Adrenal gland (tissue), 12 donors: Measurements from ENCODE around the gene ITPR3. TPM values are rescaled to one million over a fixed set of nuclear protein-coding genes. Genes with fewer than 3 reads are reported as not detected.
A peak's percentile ranks its signal among the peaks of the same experiment; 100 is the strongest.

ENCODE experiments used
- DNase-seq, 7 donors: peaks; one replicate each; pipeline ENCODE4 v3.0.0-alpha.2; 2019 to 2020
- H3K27ac ChIP-seq, 5 donors: fragments of 200-600 bp; sonication (generic) in 4 of 5; 1 replicate in 3 of 5; 2 replicates in 2 of 5; pipeline versions ENCODE4 v1.5.1 to v1.8.0; 2016 to 2020; ENCODE audit warnings: mild to moderate bottlenecking in 1 of 5
- H3K27me3 ChIP-seq: fragments of 200-600 bp; 2 replicates; pipeline ENCODE4 v1.8.0; 2021
- H3K36me3 ChIP-seq, 2 donors: fragments of 200-600 bp; replicated peaks in 1 of 2; 1 replicate in 1 of 2; 2 replicates in 1 of 2; pipeline versions ENCODE4 v1.5.1 to v1.8.0; 2018 to 2022
- H3K4me1 ChIP-seq, 2 donors: fragments of 200-600 bp; replicated peaks in 1 of 2; 1 replicate in 1 of 2; 2 replicates in 1 of 2; pipeline versions ENCODE4 v1.5.1 to v1.8.0; 2018 to 2021
- H3K4me3 ChIP-seq, 4 donors: fragments of 200-600 bp; sonication (generic) in 3 of 4; one replicate each; pipeline ENCODE4 v1.5.1; 2016 to 2018
- H3K9me3 ChIP-seq, 3 donors: fragments of 200-600 bp; sonication (generic) in 1 of 3; replicated peaks in 1 of 3; 1 replicate in 2 of 3; 2 replicates in 1 of 3; pipeline versions ENCODE4 v1.5.1 to v1.8.0; 2016 to 2021
- POLR2A ChIP-seq, 2 donors: fragments of 450-650 bp; IDR thresholded peaks; one replicate each; pipeline ENCODE4 v1.6.1; 2017; ENCODE audit warnings: antibody characterized with exemption in 2 of 2, mild to moderate bottlenecking in 2 of 2, moderate library complexity in 1 of 2
- WGBS, 4 donors: extraction: QIAGEN DNeasy Blood & Tissue Kit in 2 of 4; methylation state at CpG; one replicate each; pipeline versions ENCODE4 v1.1.5 to v1.1.7; 2013 to 2017; 5-methylcytosine and 5-hydroxymethylcytosine counted together
- intact Hi-C, 2 donors: fragments of 100-400 bp; cut with DNase I; formaldehyde crosslinking; loops; one replicate each; pipeline versions ENCODE4 v1.14.1 to v1.15.0; 2022 to 2023
- polyA plus RNA-seq, 3 donors: library from polyadenylated mRNA; stranded (reverse); fragments of 200-250 nt in 2 of 3; fragments of 350-450 nt in 1 of 3; fragmentation: Illumina TruSeq in 1 of 3; extraction: RNeasy Lipid Tissue Mini Kit (QIAGEN cat#74804) in 1 of 3; gene quantifications; one replicate each; pipeline ENCODE4 v1.2.3, GENCODE V29; 2013 to 2014
- total RNA-seq, 9 donors: library from RNA; depleted of rRNA in 4 of 9; stranded (reverse); fragments of >200 nt in 4 of 9; fragments of 120-200 nt in 1 of 9; fragmentation: NEBNext Ultra II Directional in 1 of 9; extraction: Animal tissue kit (Norgen Biotek cat#: 25700) in 1 of 9; gene quantifications; one replicate each; pipeline versions ENCODE4 v1.1.0 to v1.2.4, GENCODE V29; 2013 to 2023
- TF ChIP-seq, protein P1 (sequence below), 6 experiments: fragments of 450-650 bp in 4 of 6; fragments of 200-600 bp in 2 of 6; sonication (generic) in 1 of 6; IDR thresholded peaks; 1 replicate in 5 of 6; 2 replicates in 1 of 6; pipeline versions ENCODE4 v1.5.1 to v1.8.0; 2016 to 2021; ENCODE audit warnings: antibody characterized with exemption in 6 of 6, mild to moderate bottlenecking in 2 of 6, moderate library complexity in 1 of 6
- donor health status: healthy with polysubstance abuse.
- donor health status: Bipolar disorder and iron deficiency.
- donor health status: DM: yes; HTN: yes; CAD: no.
- donor health status: DM: no; HTN: no; CAD: no.
- donor health status: DM: no; HTN: no; CAD: no.
- donor health status: DM: yes; HTN: yes; CAD: no.

ITPR3 gene
- total and polyA plus RNA-seq, 12 donors: 1.3 to 38.1 (median 23.9) TPM

DNA sequence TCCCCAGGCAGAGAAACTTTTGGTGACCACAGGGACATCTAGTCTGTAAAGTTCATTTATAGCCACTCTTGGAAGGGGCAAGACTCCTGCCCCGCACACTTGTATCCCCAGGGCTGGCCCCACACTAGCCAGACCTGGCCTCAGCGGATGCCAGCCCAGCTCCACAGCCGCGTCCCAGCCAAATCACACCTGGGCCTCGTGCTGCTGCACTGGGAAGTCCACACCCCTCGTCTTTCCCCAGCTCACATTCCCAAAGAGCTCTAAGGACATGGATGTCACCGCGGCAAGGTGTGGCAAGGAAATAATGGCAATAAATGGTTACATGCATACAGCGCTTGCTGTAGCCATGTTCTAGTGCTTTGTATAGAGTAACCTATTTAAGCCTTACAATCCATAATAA is 117.0 kb downstream of the ITPR3 start:
- 87 to 99% (median 93%) methylated on average over 3 to 9 of the region's 9 CpGs for WGBS, 4 donors
- no peak overlapping the region for H3K4me3 ChIP-seq
- no peaks in the 10 kb centered on the region for H3K36me3 ChIP-seq
- no peaks in the 10 kb centered on the region for H3K9me3 ChIP-seq
- no peak for TF ChIP-seq POLR2A (IDR thresholded peaks at IDR 0.05)
- TF ChIP-seq, protein P1, sequence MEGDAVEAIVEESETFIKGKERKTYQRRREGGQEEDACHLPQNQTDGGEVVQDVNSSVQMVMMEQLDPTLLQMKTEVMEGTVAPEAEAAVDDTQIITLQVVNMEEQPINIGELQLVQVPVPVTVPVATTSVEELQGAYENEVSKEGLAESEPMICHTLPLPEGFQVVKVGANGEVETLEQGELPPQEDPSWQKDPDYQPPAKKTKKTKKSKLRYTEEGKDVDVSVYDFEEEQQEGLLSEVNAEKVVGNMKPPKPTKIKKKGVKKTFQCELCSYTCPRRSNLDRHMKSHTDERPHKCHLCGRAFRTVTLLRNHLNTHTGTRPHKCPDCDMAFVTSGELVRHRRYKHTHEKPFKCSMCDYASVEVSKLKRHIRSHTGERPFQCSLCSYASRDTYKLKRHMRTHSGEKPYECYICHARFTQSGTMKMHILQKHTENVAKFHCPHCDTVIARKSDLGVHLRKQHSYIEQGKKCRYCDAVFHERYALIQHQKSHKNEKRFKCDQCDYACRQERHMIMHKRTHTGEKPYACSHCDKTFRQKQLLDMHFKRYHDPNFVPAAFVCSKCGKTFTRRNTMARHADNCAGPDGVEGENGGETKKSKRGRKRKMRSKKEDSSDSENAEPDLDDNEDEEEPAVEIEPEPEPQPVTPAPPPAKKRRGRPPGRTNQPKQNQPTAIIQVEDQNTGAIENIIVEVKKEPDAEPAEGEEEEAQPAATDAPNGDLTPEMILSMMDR (IDR thresholded peaks at IDR 0.05): no peak
- peaks cover 0 to 6% of the 10 kb centered on the region in 2 donors for H3K4me1 ChIP-seq
- intact Hi-C loops: no loop called here
- no peak overlapping the region for H3K27ac ChIP-seq
- peaks cover 19% of the 10 kb centered on the region for H3K27me3 ChIP-seq
- DNase-seq: no peak

DNA sequence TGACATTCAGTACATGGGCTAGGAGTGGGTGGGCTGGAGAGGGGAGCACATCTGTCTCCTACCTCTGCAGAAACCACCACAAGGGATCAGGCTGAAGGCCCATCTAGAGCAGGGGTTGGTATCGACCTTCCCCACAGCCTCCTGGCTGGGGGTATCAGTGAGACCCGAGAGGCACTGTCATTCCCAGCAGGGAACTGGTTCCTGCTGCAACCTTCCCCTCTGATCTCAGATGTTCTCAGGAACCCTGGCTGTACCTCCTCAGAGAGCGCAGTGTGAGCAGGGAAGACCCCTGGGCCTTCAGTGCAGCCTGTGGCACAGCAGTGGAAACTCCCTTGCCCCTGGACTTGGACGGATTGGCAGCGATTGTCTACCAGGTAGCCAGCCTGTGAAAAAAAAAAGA is 117.8 kb downstream of the ITPR3 start:
- TF ChIP-seq, protein P1 (IDR thresholded peaks at IDR 0.05): no peak
- TF ChIP-seq POLR2A (IDR thresholded peaks at IDR 0.05): no peak
- Histone ChIP-seq H3K36me3 (no peaks in the 10 kb centered on the region), H3K27ac (no peak overlapping the region), H3K9me3 (no peaks in the 10 kb centered on the region), H3K27me3 (peaks cover 24% of the 10 kb centered on the region), H3K4me1 (peaks cover 0 to 6% of the 10 kb centered on the region in 2 donors), H3K4me3 (no peak overlapping the region)
- DNase-seq: no peak
- intact Hi-C loops: no loop called here
- WGBS, 4 donors: 92 to 96% (median 93%) methylated on average over 4 to 5 of the region's 5 CpGs

DNA sequence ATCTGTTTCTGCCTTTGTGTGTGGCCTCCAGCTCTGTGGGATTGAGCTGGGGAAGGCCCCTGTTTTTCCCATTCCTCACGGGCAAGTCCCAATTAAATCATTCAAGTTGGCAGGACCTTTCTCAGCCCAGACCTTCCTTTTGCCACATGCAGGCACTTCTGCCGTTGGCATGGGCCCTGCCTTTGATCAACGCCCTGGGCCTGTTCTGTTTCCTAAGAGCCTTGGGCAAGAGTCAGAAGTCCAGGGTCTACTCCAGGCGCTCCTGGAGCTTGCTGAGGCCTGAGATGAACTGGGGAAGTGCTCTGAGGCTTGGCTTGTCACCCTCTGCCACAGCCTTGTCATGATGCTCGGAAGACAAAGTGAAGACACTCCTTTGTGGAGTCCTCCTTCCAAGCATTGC is 118.4 kb downstream of the ITPR3 start:
- no peak for DNase-seq
- H3K4me1 ChIP-seq: peaks cover 0 to 6% of the 10 kb centered on the region in 2 donors
- H3K27ac ChIP-seq: no peak overlapping the region
- H3K27me3 ChIP-seq: peaks cover 22% of the 10 kb centered on the region
- no peak overlapping the region for H3K4me3 ChIP-seq
- intact Hi-C loops: no loop called here
- no peaks in the 10 kb centered on the region for H3K36me3 ChIP-seq
- WGBS, 4 donors: 54 to 91% (median 82%) methylated on average over 3 to 5 of the region's 5 CpGs
- H3K9me3 ChIP-seq: no peaks in the 10 kb centered on the region
- TF ChIP-seq, protein P1 (IDR thresholded peaks at IDR 0.05): no peak
- TF ChIP-seq POLR2A (IDR thresholded peaks at IDR 0.05): no peak

DNA sequence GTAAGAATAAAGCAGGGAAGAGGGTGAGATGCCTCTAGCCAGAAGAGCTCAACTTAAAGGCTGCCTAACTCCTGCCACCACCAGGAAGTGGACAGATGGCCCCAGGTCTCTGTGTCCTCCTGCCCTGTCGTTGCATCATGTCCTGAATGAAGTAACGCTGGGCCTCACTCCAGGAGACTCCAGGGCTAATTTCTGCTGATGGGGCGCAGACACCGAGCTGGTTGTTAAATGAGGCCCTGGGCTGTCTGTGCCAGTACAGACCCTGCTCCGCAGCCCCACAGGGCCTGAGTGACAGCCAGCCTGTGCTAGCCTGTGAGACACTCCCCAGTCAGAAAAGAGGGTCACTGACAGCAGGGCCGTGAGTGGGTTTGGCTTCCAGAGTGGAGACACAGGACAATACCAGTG is 119.1 kb downstream of the ITPR3 start:
- WGBS, 4 donors: 71 to 80% (median 77%) methylated on average over 3 to 6 of the region's 6 CpGs
- Histone ChIP-seq H3K4me1 (peaks cover 0 to 10% of the 10 kb centered on the region in 2 donors), H3K9me3 (no peaks in the 10 kb centered on the region), H3K27me3 (peaks cover 20% of the 10 kb centered on the region), H3K27ac (no peak overlapping the region), H3K4me3 (no peak overlapping the region), H3K36me3 (no peaks in the 10 kb centered on the region)
- intact Hi-C loops: no loop called here
- peak in 1 of 7 donors; percentile 61 for DNase-seq
- no peak for TF ChIP-seq POLR2A (IDR thresholded peaks at IDR 0.05)
- TF ChIP-seq, protein P1 (IDR thresholded peaks at IDR 0.05): no peak
